ENCODE measurements around the gene CLDND2.

CLDND2 gene

GRCh38 chr19:51380379-51380778 lies 11.6 kb upstream of the CLDND2 start:
- no peak for DNase-seq

GRCh38 chr19:51377422-51377821 lies 8.6 kb upstream of the CLDND2 start:
- DNase-seq = no peak

GRCh38 chr19:51375504-51376221 lies 6.9 kb upstream of the CLDND2 start:
- no peak for DNase-seq

GRCh38 chr19:51372649-51373504 lies 4.1 kb upstream of the CLDND2 start, which contains the start of gene NKG7:
Gene NKG7, minus strand, starts transcription at chr19:51372654. Its CDS starts 119 bp downstream, at chr19:51372535.
- no peak for DNase-seq

- DNase-seq = no peak
Measured at GRCh38 chr19:51372021-51372648, 3.3 kb upstream of the CLDND2 start.

GRCh38 chr19:51371186-51371690 lies 2.4 kb upstream of the CLDND2 start:
- DNase-seq = no peak

- DNase-seq = no peak
Measured at GRCh38 chr19:51370230-51370629, 1.4 kb upstream of the CLDND2 start.

- peak; percentile 50 for DNase-seq
Measured at GRCh38 chr19:51367565-51368365, 1.0 kb downstream of the CLDND2 start.

- no peak for DNase-seq
Measured at GRCh38 chr19:51367255-51367564, 1.6 kb downstream of the CLDND2 start.

- DNase-seq = peak; percentile 80
Measured at GRCh38 chr19:51366389-51367254, 2.2 kb downstream of the CLDND2 start.

- DNase-seq = no peak
Measured at GRCh38 chr19:51365965-51366388, 2.8 kb downstream of the CLDND2 start, which contains the start of gene ETFB. Gene ETFB, minus strand, starts transcription at chr19:51366388. Its CDS starts 62 bp downstream, at chr19:51366326.

- DNase-seq = no peak
Measured at GRCh38 chr19:51365211-51365964, 3.4 kb downstream of the CLDND2 start.

- no peak for DNase-seq
Measured at GRCh38 chr19:51364200-51365106, 4.3 kb downstream of the CLDND2 start.

- DNase-seq = no peak
Measured at GRCh38 chr19:51361239-51361638, 7.6 kb downstream of the CLDND2 start.

GRCh38 chr19:51359294-51359693 lies 9.5 kb downstream of the CLDND2 start:
- DNase-seq = no peak

GRCh38 chr19:51357952-51358351 lies 10.9 kb downstream of the CLDND2 start:
- no peak for DNase-seq

- DNase-seq = no peak
Measured at GRCh38 chr19:51356159-51356801, 12.5 kb downstream of the CLDND2 start.

GRCh38 chr19:51354742-51355148 lies 14.1 kb downstream of the CLDND2 start:
- no peak for DNase-seq

- no peak for DNase-seq
Measured at GRCh38 chr19:51354103-51354741, 14.6 kb downstream of the CLDND2 start.

Data from NCI-H2029 treated with DMSO at 0.1 percent for 48 hours (cell line).